PC-9 (cell line): Measurements from ENCODE around the gene UBE2G1. TPM values are rescaled to one million over a fixed set of nuclear protein-coding genes. Genes with fewer than 3 reads are reported as not detected.

ENCODE experiments used
- BruUV-seq: library from RNA; stranded (reverse); fragments of 400-500 nt; replicated peaks from 2 replicates; lab custom pipeline; 2021; lab: Mats Ljungman, UMichigan
- CTCF ChIA-PET: fragments of 300-600 bp; sonication (Branson Sonifier 250); formaldehyde crosslinking; loops from one replicate; lab custom pipeline; 2022; ENCODE audit warnings: antibody characterized with exemption; lab: Charles Lee
- POLR2A ChIA-PET: fragments of 300-600 bp; sonication (Branson Sonifier 250); formaldehyde crosslinking; loops from one replicate; lab custom pipeline; 2022; ENCODE audit warnings: antibody characterized with exemption; ENCODE audit not compliant: unreplicated experiment; lab: Charles Lee
- DNase-seq, 2 experiments: peaks; one replicate each; pipeline versions ENCODE4 v3.0.0 to v3.0.0-alpha.2; 2015 to 2022; ENCODE audit warnings: mixed read lengths in 1 of 2
- H2AFZ ChIP-seq: fragments of 200-600 bp; sonication (generic); 2 replicates; pipeline ENCODE4 v1.8.1; 2017; ENCODE audit warnings: antibody characterized with exemption
- H3F3A ChIP-seq: fragments of 200-600 bp; sonication (generic); 2 replicates; pipeline ENCODE4 v1.8.1; 2017; ENCODE audit warnings: antibody characterized with exemption, mild to moderate bottlenecking, low read depth; ENCODE audit not compliant: insufficient read depth
- H3K27ac ChIP-seq: fragments of 200-600 bp; sonication (generic); 2 replicates; pipeline ENCODE4 v1.6.1; 2016; ENCODE audit warnings: mixed run types
- H3K27me3 ChIP-seq: fragments of 200-600 bp; sonication (generic); 2 replicates; pipeline ENCODE4 v1.6.1; 2016; ENCODE audit warnings: low read depth, mixed run types; ENCODE audit not compliant: insufficient read depth
- H3K36me3 ChIP-seq: fragments of 200-600 bp; sonication (generic); 2 replicates; pipeline ENCODE4 v1.6.1; 2016; ENCODE audit warnings: low read depth, mixed run types
- H3K4me1 ChIP-seq: fragments of 200-600 bp; sonication (generic); replicated peaks from 2 replicates; pipeline ENCODE4 v1.6.1; 2016; ENCODE audit warnings: mixed run types; ENCODE audit not compliant: insufficient read depth
- H3K4me2 ChIP-seq: fragments of 200-600 bp; sonication (generic); 2 replicates; pipeline ENCODE4 v1.6.1; 2017; ENCODE audit warnings: mixed run types
- H3K4me3 ChIP-seq: fragments of 200-600 bp; sonication (generic); 2 replicates; pipeline ENCODE4 v1.6.1; 2016; ENCODE audit warnings: mixed run types
- H3K79me2 ChIP-seq: fragments of 200-600 bp; sonication (generic); 2 replicates; pipeline ENCODE4 v1.6.1; 2017; ENCODE audit warnings: low read depth, mixed run types
- H3K9me2 ChIP-seq: fragments of 200-600 bp; sonication (generic); 2 replicates; pipeline ENCODE4 v1.8.1; 2017; ENCODE audit warnings: mild to moderate bottlenecking; ENCODE audit not compliant: insufficient read depth
- H3K9me3 ChIP-seq: fragments of 200-600 bp; sonication (generic); 2 replicates; pipeline ENCODE4 v1.8.1; 2016; ENCODE audit warnings: low read depth; ENCODE audit not compliant: insufficient read depth
- H4K20me1 ChIP-seq: fragments of 200-600 bp; sonication (generic); 2 replicates; pipeline ENCODE4 v1.8.1; 2017; ENCODE audit not compliant: insufficient read depth
- EZH2 ChIP-seq: fragments of 200-600 bp; sonication (generic); IDR thresholded peaks from 2 replicates; pipeline ENCODE4 v1.8.0; 2017; ENCODE audit warnings: antibody characterized with exemption, low read depth
- intact Hi-C: fragments of 100-400 bp; cut with micrococcal nuclease; formaldehyde crosslinking; loops from one replicate; pipeline ENCODE4 v1.10.0; 2022; ENCODE audit not compliant: unreplicated experiment
- total RNA-seq: library from RNA; stranded (reverse); gene quantifications from 2 replicates; pipeline ENCODE4 v1.2.3, GENCODE V29; 2021
- TF ChIP-seq, protein P1 (sequence below): fragments of 200-600 bp; sonication (generic); conservative IDR thresholded peaks from 2 replicates; pipeline ENCODE4 v1.6.1; 2017; ENCODE audit warnings: mixed run types, antibody characterized with exemption, mild to moderate bottlenecking, moderate library complexity

UBE2G1 gene
- total RNA-seq, 1 experiment from 2014 or later: 111 TPM

DNA sequence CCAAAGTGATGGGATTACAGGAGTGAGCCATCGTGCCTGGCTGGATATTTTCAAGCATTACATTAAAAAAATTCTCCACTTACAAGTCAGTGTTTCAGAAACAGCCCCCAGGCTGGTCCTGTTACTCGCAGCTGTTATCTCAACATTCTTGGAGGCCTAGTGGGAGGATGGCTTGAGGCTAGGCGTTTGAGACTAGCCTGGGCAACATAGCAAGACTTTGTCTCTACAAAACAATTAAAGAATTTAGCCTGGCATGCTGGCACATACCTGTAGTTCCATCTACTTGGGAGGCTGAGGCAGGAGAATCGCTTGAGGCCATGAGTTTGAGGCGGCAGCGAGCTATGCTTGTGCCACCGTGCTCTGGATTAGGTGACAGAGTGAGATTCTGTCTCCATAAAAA is 40.7 kb upstream of the UBE2G1 start:
- peak in 1 of 2 experiments; percentile 60 for DNase-seq
- H3K27ac ChIP-seq: no peak overlapping the region

DNA sequence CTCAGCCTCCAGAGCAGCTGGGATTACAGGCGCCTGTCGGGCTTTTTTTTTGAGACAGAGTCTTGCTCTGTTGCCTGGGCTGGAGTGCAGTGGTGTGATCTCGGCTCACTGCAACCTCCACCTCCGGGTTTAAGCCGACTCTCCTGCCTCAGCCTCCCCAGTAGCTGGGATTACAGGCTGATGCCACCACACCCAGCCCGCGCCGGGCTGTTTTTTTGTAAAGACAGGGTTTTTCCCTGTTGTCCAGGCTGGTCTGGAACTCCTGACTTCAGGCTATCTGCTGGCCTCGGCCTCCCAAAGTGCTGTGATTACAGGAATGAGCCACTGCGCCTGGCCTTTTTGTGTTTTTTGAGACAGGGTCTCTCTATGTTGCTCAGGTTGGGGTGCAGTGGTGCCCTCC is 39.9 kb upstream of the UBE2G1 start:
- intact Hi-C loops: loop anchor here (5.0 kb wide), 1 partner anchor 39 kb away; the partner anchor contains the start of gene UBE2G1
- CTCF ChIA-PET: interaction anchor here (0.6 kb wide), 1 partner anchor 196 kb away, joined by 17 read pairs; no protein-coding TSS in a partner anchor
- POLR2A ChIA-PET: no interaction called here
- Histone ChIP-seq H3K27ac (no peak overlapping the region), H3K4me2 (no peak overlapping the region), H3K27me3 (no peaks in the 10 kb centered on the region), H3K79me2 (no peaks in the 10 kb centered on the region), H3K36me3 (no peaks in the 10 kb centered on the region), H3K9me3 (no peaks in the 10 kb centered on the region), H2AFZ (no peak overlapping the region), H3F3A (no peaks in the 10 kb centered on the region), H3K4me1 (peaks cover 4% of the 10 kb centered on the region; the same call in 1 of the 2 replicates), H3K9me2 (no peaks in the 10 kb centered on the region), H3K4me3 (no peak overlapping the region), H4K20me1 (no peaks in the 10 kb centered on the region)
- no TSS peak for BruUV-seq
- TF ChIP-seq EZH2: no peak
- TF ChIP-seq, protein P1, sequence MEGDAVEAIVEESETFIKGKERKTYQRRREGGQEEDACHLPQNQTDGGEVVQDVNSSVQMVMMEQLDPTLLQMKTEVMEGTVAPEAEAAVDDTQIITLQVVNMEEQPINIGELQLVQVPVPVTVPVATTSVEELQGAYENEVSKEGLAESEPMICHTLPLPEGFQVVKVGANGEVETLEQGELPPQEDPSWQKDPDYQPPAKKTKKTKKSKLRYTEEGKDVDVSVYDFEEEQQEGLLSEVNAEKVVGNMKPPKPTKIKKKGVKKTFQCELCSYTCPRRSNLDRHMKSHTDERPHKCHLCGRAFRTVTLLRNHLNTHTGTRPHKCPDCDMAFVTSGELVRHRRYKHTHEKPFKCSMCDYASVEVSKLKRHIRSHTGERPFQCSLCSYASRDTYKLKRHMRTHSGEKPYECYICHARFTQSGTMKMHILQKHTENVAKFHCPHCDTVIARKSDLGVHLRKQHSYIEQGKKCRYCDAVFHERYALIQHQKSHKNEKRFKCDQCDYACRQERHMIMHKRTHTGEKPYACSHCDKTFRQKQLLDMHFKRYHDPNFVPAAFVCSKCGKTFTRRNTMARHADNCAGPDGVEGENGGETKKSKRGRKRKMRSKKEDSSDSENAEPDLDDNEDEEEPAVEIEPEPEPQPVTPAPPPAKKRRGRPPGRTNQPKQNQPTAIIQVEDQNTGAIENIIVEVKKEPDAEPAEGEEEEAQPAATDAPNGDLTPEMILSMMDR: no peak
- no peak for DNase-seq

More for the DNA sequence above, 40.7 kb upstream of the UBE2G1 start:
- H3K36me3 ChIP-seq: no peaks in the 10 kb centered on the region
- H3K9me3 ChIP-seq: no peaks in the 10 kb centered on the region
- H3K4me3 ChIP-seq: no peak overlapping the region
- intact Hi-C loops: loop anchor here (5.0 kb wide), 1 partner anchor 40 kb away; the partner anchor contains the start of gene UBE2G1
- H3K9me2 ChIP-seq: no peaks in the 10 kb centered on the region
- peaks cover 4% of the 10 kb centered on the region; the same call in 1 of the 2 replicates for H3K4me1 ChIP-seq
- no TSS peak for BruUV-seq
- ChIA-PET POLR2A (no interaction called here), CTCF (no interaction called here)
- H3K4me2 ChIP-seq: no peak overlapping the region
- H2AFZ ChIP-seq: no peak overlapping the region
- TF ChIP-seq, protein P1: no peak
- no peak for TF ChIP-seq EZH2
- no peaks in the 10 kb centered on the region for H3K79me2 ChIP-seq
- H3K27me3 ChIP-seq: no peaks in the 10 kb centered on the region
- H3F3A ChIP-seq: no peaks in the 10 kb centered on the region
- no peaks in the 10 kb centered on the region for H4K20me1 ChIP-seq

DNA sequence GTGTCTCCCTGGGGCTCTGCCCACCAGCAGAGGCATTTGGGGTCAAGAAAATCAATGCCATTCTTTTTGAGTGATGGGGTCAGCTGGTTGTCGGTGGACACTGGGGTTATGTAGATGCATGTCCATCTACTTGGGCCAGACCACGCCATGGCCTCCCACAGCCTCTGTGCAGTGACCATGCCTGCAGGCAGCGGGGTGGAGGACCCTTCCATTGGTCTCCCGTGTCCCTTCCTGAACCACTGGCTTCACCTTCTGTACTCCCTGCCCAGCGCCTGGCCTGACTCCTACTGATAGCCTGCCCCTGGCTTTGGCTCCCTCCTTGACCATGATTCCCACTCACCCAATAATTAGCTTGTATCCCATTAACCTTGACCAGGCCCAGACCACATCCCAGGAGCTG is 39.2 kb upstream of the UBE2G1 start:
- Histone ChIP-seq H3K9me2 (no peaks in the 10 kb centered on the region), H3F3A (no peaks in the 10 kb centered on the region), H2AFZ (no peak overlapping the region), H3K27me3 (no peaks in the 10 kb centered on the region), H3K27ac (no peak overlapping the region), H3K4me2 (no peak overlapping the region), H3K4me1 (peaks cover 4% of the 10 kb centered on the region; the same call in 1 of the 2 replicates), H3K9me3 (no peaks in the 10 kb centered on the region), H3K79me2 (no peaks in the 10 kb centered on the region), H3K4me3 (no peak overlapping the region), H4K20me1 (no peaks in the 10 kb centered on the region), H3K36me3 (no peaks in the 10 kb centered on the region)
- ChIA-PET CTCF (interaction anchor here (0.6 kb wide), 1 partner anchor 195 kb away, joined by 17 read pairs; no protein-coding TSS in a partner anchor), POLR2A (no interaction called here)
- no TSS peak for BruUV-seq
- intact Hi-C loops: loop anchor here (5.0 kb wide), 1 partner anchor 38 kb away; the partner anchor contains the start of gene UBE2G1
- no peak for DNase-seq
- TF ChIP-seq, protein P1: no peak
- TF ChIP-seq EZH2: no peak
